GM19463 (cell line): ENCODE data around the gene B9D2.
"Not testable (repeated sequence)": the region's sequence is repeated elsewhere in the genome, so short reads cannot be mapped to it uniquely, and the experiment has no call there.

Experiments used
- ATAC-seq: cut with Tn5 transposase; IDR thresholded peaks from one replicate; pipeline ENCODE4 v1.9.1; 2021; ENCODE audit warnings: mild to moderate bottlenecking, moderate library complexity; ENCODE audit not compliant: unreplicated experiment

B9D2 gene

DNA sequence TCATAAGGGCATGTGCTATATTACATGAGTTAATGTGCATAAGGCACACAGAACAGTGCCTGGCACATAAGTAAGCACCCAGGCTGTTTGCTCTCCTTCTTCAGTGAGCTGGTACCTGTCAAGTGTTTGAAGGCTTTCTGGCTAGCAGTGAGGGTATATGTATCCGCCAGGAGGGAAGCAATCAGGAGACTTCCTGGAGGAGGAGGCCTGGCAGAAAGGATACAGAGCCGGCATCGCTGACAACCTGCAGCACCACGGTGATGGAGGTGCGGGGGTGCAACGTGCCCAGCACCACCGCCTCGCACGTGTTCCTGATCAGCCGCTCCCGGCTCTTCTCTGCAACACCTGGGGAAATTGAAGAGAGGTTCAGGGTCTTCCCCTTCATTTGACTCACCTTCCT is 27.7 kb upstream of the B9D2 start:
- no peak for ATAC-seq

DNA sequence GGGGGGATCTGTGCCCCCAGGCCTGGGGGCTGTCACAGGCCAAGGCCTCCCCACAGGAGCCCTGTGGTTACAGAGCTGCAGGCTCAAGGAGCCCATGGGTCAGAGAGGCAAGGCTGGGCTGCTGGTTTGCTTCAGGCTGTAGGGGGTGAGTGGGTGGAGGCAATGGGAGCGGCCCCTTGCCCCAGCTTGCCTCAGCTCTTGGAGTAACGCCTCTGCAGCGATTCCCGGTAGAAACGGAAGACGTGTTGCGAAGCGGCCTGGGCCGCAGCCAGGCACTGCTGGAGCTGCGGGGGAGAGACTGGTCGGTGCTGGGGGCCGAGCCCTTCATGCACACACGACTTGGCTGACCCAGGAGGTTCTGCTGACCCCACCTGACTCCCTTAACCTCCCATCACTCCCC is 22.5 kb upstream of the B9D2 start:
- ATAC-seq, result no peak

- ATAC-seq, result no peak
Measured at GRCh38 chr19:41384351-41384750, 20.4 kb upstream of the B9D2 start.

GRCh38 chr19:41381536-41381935 is 17.6 kb upstream of the B9D2 start:
- ATAC-seq, result not testable (repeated sequence)

DNA sequence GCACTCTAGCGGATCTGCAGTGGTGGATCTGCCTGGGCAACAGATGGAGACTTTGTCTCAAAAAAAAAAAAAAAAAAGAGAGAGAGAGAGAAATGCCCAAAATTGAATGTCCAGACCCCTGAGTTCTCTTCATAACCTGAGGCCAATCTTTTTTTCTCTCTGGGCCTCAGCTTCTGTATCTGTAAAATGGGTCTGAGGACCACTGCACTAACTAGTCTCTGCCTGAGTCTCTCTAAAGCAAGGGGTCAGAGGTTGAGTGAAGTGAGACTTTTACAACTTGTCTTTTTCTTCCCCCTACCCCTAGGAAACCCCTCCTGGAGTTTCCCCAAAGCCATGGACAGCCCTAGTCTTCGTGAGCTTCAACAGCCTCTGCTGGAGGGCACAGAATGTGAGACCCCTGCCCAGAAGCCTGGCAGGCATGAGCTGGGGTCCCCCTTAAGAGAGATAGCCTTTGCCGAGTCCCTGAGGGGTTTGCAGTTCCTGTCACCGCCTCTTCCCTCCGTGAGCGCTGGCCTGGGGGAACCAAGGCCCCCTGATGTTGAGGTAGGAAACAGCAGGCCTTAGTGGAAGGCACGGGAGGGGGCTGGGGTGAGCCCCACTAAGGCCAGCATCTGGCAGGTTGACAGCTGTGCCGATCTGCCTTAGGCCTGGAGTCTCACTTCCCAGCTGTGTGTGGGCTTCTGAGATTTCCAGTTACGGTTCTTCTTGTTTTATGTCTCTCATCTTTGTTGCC is 14.2 kb upstream of the B9D2 start:
- no peak for ATAC-seq

GRCh38 chr19:41376998-41377365 is 13.0 kb upstream of the B9D2 start:
- no peak for ATAC-seq

- ATAC-seq, result no peak
Measured at GRCh38 chr19:41376241-41376997, 12.5 kb upstream of the B9D2 start, which contains the start of gene TMEM91. TMEM91 (plus strand) TSS chr19:41376533; CDS start chr19:41378310, 1,777 bp downstream.

- no peak for ATAC-seq
Measured at GRCh38 chr19:41373993-41374392, 10.0 kb upstream of the B9D2 start.

GRCh38 chr19:41372501-41372900 is 8.6 kb upstream of the B9D2 start:
- ATAC-seq, result no peak

GRCh38 chr19:41371541-41371940 is 7.6 kb upstream of the B9D2 start:
- ATAC-seq, result no peak

DNA sequence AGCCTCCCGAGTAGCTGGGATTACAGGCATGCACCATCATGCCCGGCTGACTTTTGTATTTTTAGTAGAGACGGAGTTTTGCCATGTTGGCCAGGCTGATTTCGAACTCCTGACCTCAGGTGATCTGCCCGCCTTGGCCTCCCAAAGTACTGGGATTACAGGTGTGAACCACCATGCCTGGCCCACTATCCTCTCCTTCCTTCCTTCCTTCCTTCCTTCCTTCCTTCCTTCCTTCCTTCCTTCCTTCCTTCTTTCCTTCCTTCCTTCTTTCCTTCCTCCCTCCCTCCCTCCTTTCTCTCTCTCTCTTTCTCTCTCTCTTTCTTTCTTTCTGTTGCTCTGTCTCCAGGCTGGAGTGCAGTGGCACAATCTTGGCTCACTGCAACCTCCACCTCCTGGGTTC is 7.2 kb upstream of the B9D2 start:
- not testable (repeated sequence) for ATAC-seq

DNA sequence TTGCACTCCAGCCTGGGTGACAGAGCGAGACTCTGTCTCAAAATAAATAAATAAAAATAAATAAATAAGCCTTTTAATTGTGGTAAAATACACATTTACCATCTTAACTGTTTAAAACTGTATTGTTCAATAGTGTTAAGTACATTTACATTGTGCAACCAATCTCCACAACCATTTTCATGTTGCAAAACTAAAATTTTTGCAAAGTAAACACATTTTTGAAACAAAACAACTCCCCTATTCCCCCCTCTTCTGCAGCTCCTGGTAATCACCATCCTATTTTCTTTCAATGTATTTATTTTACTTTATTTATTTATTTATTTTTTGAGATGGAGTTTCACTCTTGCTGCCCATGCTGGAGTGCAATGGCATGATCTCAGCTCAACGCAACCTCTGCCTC is 5.8 kb upstream of the B9D2 start:
- no peak for ATAC-seq

- ATAC-seq, result peak; percentile 38
Measured at GRCh38 chr19:41367848-41368301, 3.9 kb upstream of the B9D2 start.

DNA sequence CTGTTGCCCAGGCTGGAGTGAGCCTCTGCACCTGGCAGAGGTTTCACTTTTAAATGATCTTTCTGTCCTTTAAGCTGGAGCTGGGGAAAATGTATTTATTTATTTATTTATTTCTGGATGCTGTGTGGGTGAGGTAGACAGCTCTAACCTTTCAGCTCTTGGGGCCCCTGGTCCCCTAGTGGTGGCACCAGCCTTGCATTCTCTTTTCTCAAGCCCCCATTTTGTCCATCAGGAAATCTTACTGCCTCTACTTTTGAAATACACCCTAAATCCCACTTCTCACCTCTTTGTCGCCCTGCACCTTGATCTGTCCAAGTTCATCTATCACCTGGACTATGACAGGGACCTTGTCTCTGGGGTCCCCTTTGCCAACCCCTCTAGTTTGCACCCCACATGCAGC is 2.1 kb upstream of the B9D2 start:
- no peak for ATAC-seq

GRCh38 chr19:41364524-41365391 is 809 bp upstream of the B9D2 start:
- ATAC-seq, result no peak

DNA sequence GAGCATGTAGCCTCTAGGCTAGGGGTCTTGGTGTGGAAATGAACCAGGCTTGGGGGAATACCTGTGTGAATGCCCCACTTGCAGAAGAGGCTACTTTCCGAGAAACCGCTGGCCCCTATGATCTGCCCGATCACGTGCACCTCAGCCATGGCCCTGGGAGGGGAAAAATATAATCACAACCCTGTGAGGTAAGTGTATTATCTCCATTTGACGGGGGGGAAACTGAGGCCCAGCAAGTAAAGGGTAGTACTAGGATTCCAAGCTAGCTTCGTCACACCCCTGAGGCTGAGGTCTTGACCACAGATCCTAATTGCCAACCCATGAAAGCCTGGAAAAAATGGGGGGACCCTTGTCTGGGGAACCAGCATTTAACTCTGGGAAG is 587 bp downstream of the B9D2 start:
- no peak for ATAC-seq

- no peak for ATAC-seq
Measured at GRCh38 chr19:41362143-41362847, 1.7 kb downstream of the B9D2 start.

GRCh38 chr19:41359741-41360140 is 4.2 kb downstream of the B9D2 start:
- ATAC-seq, result no peak

DNA sequence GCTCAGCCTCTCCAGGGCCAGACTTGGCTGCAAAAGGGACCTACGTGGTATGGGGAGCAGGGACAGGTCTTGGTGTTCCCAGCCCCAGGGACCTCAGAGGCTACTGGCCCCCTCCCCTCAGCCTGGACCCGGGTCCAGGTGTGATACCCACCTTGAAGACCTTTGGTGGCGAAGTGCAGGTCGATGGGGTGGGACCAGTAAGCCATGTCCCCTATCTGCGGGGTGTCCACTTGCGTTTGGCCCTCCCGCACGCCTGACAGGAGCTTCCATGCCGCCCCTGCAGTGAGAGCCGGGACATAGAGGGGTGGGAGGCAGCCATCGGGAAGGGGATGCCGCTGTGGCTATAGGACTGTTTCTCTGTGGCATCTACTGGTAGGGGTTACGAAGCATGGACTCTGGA is 6.2 kb downstream of the B9D2 start:
- no peak for ATAC-seq

GRCh38 chr19:41356984-41357739 is 6.8 kb downstream of the B9D2 start:
- ATAC-seq, result no peak
